HG03280 (cell line): ENCODE data around the gene STKLD1.

Experiments used
- ATAC-seq: cut with Tn5 transposase; IDR thresholded peaks from one replicate; pipeline ENCODE4 v1.9.1; 2021; ENCODE audit warnings: mild to moderate bottlenecking, moderate library complexity; ENCODE audit not compliant: unreplicated experiment

Gene STKLD1

GRCh38 chr9:133405508-133406438, 29.6 kb downstream of the STKLD1 start:
- ATAC-seq, result no peak

- peak; percentile 79 for ATAC-seq
Measured at GRCh38 chr9:133406480-133407307, 30.5 kb downstream of the STKLD1 start.

- no peak for ATAC-seq
Measured at GRCh38 chr9:133408042-133408441, 31.9 kb downstream of the STKLD1 start.

GRCh38 chr9:133415170-133415569, 39.0 kb downstream of the STKLD1 start:
- no peak for ATAC-seq

GRCh38 chr9:133417541-133418461, 41.6 kb downstream of the STKLD1 start, which contains the start of gene REXO4:
Gene REXO4 (minus strand): TSS chr9:133418010. CDS start chr9:133417844, 166 bp downstream.
- peak; percentile 84 for ATAC-seq

- ATAC-seq, result no peak
Measured at GRCh38 chr9:133419005-133419404, 42.8 kb downstream of the STKLD1 start.

GRCh38 chr9:133420392-133420827, 44.2 kb downstream of the STKLD1 start:
- no peak for ATAC-seq

GRCh38 chr9:133421615-133422542, 45.7 kb downstream of the STKLD1 start, which contains the start of gene ADAMTS13:
Gene ADAMTS13 (plus strand): TSS chr9:133422367. CDS start chr9:133422444, 77 bp downstream.
- ATAC-seq, result no peak

- no peak for ATAC-seq
Measured at GRCh38 chr9:133423216-133423615, 47.0 kb downstream of the STKLD1 start.

GRCh38 chr9:133424187-133424586, 48.0 kb downstream of the STKLD1 start:
- no peak for ATAC-seq

GRCh38 chr9:133425049-133425632, 49.0 kb downstream of the STKLD1 start:
- no peak for ATAC-seq

GRCh38 chr9:133426011-133426410, 49.8 kb downstream of the STKLD1 start:
- ATAC-seq, result no peak

- ATAC-seq, result no peak
Measured at GRCh38 chr9:133427658-133428348, 51.6 kb downstream of the STKLD1 start.

GRCh38 chr9:133428617-133429101, 52.5 kb downstream of the STKLD1 start:
- ATAC-seq, result no peak

GRCh38 chr9:133429214-133429613, 53.0 kb downstream of the STKLD1 start:
- ATAC-seq, result no peak

GRCh38 chr9:133429641-133430161, 53.5 kb downstream of the STKLD1 start:
- ATAC-seq, result no peak

GRCh38 chr9:133430244-133430643, 54.1 kb downstream of the STKLD1 start:
- no peak for ATAC-seq

- ATAC-seq, result no peak
Measured at GRCh38 chr9:133433351-133433843, 57.2 kb downstream of the STKLD1 start.
